ENCODE results near the gene FGD5.
A peak's percentile ranks its signal among the peaks of the same experiment; 100 is the strongest.

Gene FGD5

DNA sequence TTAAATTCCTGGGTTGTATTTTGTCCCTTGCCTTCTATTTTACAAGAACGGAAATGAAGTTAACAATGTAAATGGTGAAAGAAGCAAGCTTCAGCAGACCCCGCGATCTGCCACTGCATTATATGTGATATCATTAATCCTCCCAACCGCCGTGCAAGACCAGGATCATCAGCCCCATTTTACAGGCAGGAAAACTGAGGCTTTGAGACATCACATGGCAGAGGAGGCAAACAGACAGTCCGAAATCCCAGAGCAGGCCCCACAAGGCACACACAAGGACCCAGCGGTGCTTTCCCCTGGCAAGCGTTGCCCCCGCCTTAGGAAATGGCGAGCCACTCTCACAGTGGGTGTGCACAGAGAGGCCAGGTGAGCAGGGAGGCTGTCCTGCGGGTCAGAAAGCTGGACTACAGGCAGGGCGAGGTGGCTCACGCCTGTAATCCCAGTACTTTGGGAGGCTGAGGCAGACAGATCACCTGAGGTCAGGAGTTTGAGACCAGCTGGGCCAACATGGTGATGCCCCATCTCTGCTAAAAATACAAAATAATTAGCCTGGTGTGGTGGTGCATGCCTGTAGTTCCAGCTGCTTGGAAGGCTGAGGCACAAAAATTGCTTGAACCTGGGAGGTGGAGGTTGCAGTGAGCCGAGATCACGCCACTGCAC, 16.2 kb downstream of the FGD5 start:
- no peak for DNase-seq (ENCODE audit: low spot score in 2 of 2)
- Histone ChIP-seq H3K36me3 (replicated peaks) (no peaks in the 10 kb centered on the region), H3K27me3 (ENCODE audit: low read depth) (peaks cover 51% of the 10 kb centered on the region), H3K9me3 (no peaks in the 10 kb centered on the region), H3K4me1 (no peaks in the 10 kb centered on the region; the same call in 1 of the 2 replicates), H3K4me3 (no peak overlapping the region)
- in situ Hi-C loops (cut with MboI; ENCODE audit: low sequenced_read_pairs) = no loop called here

DNA sequence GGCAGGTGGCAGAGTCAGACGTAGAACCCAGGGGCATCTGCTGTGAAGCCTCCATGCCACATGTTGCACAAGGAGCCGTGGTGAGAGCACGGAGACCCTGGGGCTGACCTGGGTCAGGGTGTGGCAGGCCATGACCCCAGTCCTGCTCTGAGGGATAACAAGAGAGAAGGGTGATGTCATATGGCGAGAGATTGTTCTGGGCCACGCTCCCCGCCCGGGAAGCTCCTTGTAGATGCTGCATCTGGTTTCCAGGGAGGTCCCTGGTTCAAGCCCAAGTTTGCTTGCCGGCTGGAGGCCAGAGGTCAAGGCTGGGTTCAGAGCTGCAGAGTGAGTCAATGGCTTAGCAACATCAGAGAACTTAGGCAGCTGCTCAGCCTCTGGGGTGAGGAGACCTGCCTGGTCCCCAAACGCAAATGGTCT, 17.3 kb downstream of the FGD5 start:
- peaks cover 40% of the 10 kb centered on the region for H3K27me3 ChIP-seq (ENCODE audit: low read depth)
- no peak overlapping the region for H3K4me3 ChIP-seq
- H3K36me3 ChIP-seq (replicated peaks) = no peaks in the 10 kb centered on the region
- in situ Hi-C loops (cut with MboI; ENCODE audit: low sequenced_read_pairs) = no loop called here
- no peaks in the 10 kb centered on the region; the same call in 1 of the 2 replicates for H3K4me1 ChIP-seq
- DNase-seq (ENCODE audit: low spot score in 2 of 2) = no peak
- H3K9me3 ChIP-seq = no peaks in the 10 kb centered on the region

DNA sequence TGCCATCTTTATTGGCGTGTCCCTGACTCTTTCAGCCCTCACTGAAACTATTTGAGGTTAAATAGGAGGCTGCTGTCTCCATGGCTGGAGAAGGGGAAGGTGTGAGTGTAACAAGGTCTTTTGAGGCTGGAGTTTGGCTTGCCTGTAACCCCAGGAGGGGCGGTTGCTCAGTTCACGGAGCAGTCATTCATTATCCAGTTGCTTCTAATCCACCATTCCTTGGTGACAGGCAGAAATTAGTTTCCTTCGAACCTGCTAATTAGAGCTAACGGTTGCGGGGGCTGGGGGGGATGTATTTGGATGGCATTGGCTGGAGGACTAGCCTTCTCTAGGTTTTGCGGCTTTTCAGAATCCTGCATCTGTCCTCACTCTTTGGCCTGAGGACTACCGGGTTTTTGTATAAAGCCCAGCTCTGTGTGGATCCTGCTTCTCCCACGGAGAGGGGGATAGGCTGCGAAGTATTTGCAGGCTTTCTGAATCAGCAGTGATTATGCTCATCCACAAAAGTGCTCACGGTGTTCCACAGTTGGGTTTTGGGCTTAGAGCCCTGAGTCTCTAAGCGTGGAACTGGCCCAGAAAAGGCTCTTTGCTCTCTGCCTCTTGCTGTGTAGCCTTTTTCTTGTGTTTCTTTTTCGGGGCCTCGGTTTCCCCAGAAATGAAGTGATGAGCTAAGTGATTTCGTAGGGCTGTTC, 18.6 kb downstream of the FGD5 start:
- H3K27me3 ChIP-seq (ENCODE audit: low read depth) = peaks cover 30% of the 10 kb centered on the region
- H3K4me3 ChIP-seq = no peak overlapping the region
- no peak for DNase-seq (ENCODE audit: low spot score in 2 of 2)
- H3K36me3 ChIP-seq (replicated peaks) = no peaks in the 10 kb centered on the region
- in situ Hi-C loops (cut with MboI; ENCODE audit: low sequenced_read_pairs) = no loop called here
- no peaks in the 10 kb centered on the region; the same call in 1 of the 2 replicates for H3K4me1 ChIP-seq
- no peaks in the 10 kb centered on the region for H3K9me3 ChIP-seq

DNA sequence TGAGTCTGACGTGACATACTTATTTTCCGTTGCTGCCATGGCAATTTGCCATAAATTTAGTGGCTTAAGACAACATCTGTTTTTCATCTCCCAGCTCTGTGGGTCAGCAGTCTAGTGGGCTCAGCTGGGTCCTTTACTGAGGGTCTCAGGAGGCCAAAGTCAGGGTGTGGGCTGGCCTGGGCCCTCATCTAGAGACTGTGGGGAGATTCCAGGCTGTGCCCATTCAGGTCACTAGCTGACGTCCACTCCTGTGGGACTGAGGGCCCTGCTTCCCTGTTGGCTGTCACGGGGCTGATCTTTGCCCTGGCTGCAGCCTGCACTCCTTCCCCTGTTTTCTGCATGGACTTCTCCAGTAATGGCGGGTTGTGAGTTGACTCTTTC, 19.1 kb downstream of the FGD5 start:
- Histone ChIP-seq H3K36me3 (replicated peaks) (no peaks in the 10 kb centered on the region), H3K4me1 (no peaks in the 10 kb centered on the region; the same call in 1 of the 2 replicates), H3K4me3 (no peak overlapping the region), H3K27me3 (ENCODE audit: low read depth) (peaks cover 24% of the 10 kb centered on the region), H3K9me3 (no peaks in the 10 kb centered on the region)
- no peak for DNase-seq (ENCODE audit: low spot score in 2 of 2)
- in situ Hi-C loops (cut with MboI; ENCODE audit: low sequenced_read_pairs) = no loop called here

DNA sequence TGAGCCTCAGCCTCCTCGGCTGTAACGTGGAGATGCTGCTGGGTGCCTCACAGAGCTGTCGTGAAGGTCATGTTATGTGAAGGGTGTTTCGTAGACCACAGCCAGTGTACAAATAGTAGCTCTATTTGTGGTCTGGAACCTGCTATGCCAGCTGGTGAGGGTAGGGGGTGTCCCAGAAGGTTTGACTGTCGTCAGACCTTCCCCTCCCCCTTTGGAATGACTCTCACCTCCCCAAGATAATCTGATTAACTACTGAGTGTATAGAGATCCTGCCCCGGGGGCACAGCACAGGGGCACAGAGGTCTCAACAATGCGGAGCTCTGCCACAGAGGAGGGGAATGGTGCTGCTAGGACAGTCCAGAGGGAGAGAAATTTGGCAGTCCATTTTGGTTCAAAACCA, 20.5 kb downstream of the FGD5 start:
- Histone ChIP-seq H3K27me3 (ENCODE audit: low read depth) (peaks cover 11% of the 10 kb centered on the region), H3K4me1 (no peaks in the 10 kb centered on the region; the same call in 1 of the 2 replicates), H3K4me3 (no peak overlapping the region), H3K9me3 (no peaks in the 10 kb centered on the region), H3K36me3 (replicated peaks) (no peaks in the 10 kb centered on the region)
- in situ Hi-C loops (cut with MboI; ENCODE audit: low sequenced_read_pairs) = no loop called here
- DNase-seq (ENCODE audit: low spot score in 2 of 2) = peak; percentile 61 to 74

DNA sequence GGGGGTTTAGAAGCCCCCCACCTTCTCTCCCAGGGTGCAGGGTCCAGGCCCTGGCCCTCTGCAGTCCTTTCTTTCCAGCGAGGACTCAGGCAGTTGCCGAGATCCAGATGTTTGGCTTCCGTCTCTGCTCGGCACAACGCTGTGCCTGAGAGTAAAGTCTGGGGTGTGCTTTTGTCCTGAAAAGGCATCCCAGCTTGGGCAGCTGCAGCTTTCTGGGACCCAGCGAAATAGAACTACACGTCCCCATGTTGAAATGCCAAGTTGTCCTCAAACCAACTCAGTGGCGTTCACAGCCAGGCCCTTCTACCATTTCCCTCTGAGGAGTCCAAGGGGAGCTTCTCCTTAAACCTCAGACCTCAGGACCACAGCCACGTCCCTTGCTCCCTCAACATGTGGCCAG, 23.1 kb downstream of the FGD5 start:
- Histone ChIP-seq H3K4me3 (no peak overlapping the region), H3K9me3 (no peaks in the 10 kb centered on the region), H3K4me1 (no peaks in the 10 kb centered on the region; the same call in 1 of the 2 replicates), H3K27me3 (ENCODE audit: low read depth) (0 out of 2 replicates have a peak, but pooled peaks cover 16% of the 10 kb centered on the region), H3K36me3 (replicated peaks) (no peaks in the 10 kb centered on the region)
- no peak for DNase-seq (ENCODE audit: low spot score in 2 of 2)
- in situ Hi-C loops (cut with MboI; ENCODE audit: low sequenced_read_pairs) = no loop called here

DNA sequence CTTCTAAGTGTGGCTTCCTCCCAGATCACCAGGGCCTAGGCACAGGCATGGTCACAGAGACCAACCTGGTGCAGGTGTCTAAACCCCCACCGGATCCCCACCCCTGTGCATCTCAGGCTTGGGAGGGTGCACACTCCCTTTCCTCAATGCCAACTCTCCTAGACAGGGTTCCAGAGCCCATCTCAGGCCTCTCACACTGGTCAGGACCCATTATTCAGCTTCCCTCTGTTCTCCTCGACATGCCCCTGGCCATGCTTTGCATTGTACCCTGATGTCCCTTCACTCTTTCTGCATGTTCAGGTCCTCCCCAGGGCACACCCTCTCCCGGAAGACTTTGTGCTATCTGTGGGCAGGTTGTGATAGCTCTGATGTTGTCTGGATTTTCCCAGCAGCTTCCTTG, 23.5 kb downstream of the FGD5 start:
- Histone ChIP-seq H3K4me1 (no peaks in the 10 kb centered on the region; the same call in 1 of the 2 replicates), H3K9me3 (no peaks in the 10 kb centered on the region), H3K27me3 (ENCODE audit: low read depth) (0 out of 2 replicates have a peak, but pooled peaks cover 16% of the 10 kb centered on the region), H3K36me3 (replicated peaks) (no peaks in the 10 kb centered on the region), H3K4me3 (no peak overlapping the region)
- DNase-seq (ENCODE audit: low spot score in 2 of 2) = no peak
- in situ Hi-C loops (cut with MboI; ENCODE audit: low sequenced_read_pairs) = no loop called here

DNA sequence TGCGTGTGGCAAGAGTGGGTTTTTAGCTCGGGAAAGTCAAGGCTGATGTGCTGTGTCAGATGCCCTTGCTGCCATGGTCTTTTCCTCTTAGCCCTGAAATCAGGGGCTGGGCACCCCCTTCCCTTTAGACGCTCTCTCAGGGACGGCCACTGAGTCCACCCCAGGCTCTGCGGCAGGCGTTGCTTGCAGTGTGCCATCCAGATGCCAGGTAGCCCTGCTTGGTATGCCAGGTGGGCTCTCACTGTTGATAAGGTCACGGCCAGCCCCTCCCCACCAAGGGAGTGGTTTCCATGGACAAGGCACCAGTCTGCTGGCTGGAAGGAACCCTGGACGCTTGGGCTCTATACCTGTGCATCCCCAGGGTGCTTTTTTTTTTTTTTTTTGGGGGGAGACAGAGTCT, 24.6 kb downstream of the FGD5 start:
- in situ Hi-C loops (cut with MboI; ENCODE audit: low sequenced_read_pairs) = no loop called here
- no peaks in the 10 kb centered on the region; the same call in 1 of the 2 replicates for H3K4me1 ChIP-seq
- H3K36me3 ChIP-seq (replicated peaks) = no peaks in the 10 kb centered on the region
- 0 out of 2 replicates have a peak, but pooled peaks cover 16% of the 10 kb centered on the region for H3K27me3 ChIP-seq (ENCODE audit: low read depth)
- H3K4me3 ChIP-seq = no peak overlapping the region
- H3K9me3 ChIP-seq = no peaks in the 10 kb centered on the region
- no peak for DNase-seq (ENCODE audit: low spot score in 2 of 2)

DNA sequence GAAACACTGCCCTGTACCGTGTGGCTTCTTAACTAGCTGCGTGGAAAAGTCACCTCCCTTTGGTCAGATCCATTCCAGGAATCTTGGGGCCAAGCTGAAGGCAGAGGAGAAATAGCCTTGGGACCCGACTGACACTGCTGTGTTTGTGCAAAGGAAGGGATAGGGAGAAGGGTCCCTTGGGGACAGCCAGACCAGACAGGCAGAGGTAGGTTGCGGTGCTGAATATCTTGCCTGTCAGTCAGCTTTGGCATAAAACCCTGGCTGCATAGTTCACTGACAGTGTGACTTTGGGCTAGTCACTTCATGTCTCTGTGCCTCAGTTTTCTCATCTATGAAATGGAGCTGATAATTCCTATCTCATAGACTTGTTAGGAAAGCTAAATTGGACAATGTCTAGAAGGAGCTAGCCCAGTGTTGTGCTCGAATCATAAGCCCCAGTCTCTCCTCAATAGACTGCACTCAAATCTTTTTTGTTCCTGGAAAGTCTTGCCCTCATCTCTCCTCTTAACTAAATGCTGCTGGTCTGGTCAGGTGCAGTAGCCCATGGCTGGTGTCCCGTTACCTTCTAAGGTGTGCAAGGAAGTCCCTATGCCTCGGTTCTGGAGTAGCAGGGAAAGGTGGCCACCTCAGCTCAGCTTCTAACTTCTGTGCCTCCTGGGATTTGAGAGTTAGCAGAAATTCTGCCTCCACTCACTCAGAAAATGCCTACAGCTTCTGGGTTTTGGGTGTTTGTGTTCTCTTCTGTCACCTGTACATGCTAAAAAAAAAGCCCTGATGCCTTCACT, 25.8 kb downstream of the FGD5 start:
- H3K36me3 ChIP-seq (replicated peaks) = no peaks in the 10 kb centered on the region
- 0 out of 2 replicates have a peak, but pooled peaks cover 16% of the 10 kb centered on the region for H3K27me3 ChIP-seq (ENCODE audit: low read depth)
- H3K4me1 ChIP-seq = no peaks in the 10 kb centered on the region
- in situ Hi-C loops (cut with MboI; ENCODE audit: low sequenced_read_pairs) = no loop called here
- no peak for DNase-seq (ENCODE audit: low spot score in 2 of 2)
- no peaks in the 10 kb centered on the region for H3K9me3 ChIP-seq
- no peak overlapping the region for H3K4me3 ChIP-seq

DNA sequence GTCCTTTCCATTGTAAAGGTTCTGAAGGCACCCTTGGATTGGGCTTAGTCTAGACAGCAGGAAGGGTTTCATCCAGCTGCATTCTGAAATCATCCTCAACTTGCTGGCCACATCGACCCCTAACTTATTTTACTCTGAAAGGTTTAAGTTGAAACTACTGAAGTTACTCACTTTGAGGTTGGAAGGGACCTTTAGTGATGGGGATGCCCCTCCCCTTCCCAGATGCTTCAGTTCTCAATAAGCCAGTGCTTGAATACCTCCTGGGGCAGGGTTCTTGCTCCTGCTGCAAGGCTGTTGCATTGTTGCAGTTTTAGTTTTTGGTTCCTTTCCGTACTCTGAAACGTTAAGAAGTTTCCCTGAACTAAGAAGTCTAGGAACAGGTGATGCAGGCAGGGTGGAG, 26.4 kb downstream of the FGD5 start:
- Histone ChIP-seq H3K4me3 (no peak overlapping the region), H3K4me1 (no peaks in the 10 kb centered on the region), H3K36me3 (replicated peaks) (no peaks in the 10 kb centered on the region), H3K9me3 (no peaks in the 10 kb centered on the region), H3K27me3 (ENCODE audit: low read depth) (0 out of 2 replicates have a peak, but pooled peaks cover 16% of the 10 kb centered on the region)
- in situ Hi-C loops (cut with MboI; ENCODE audit: low sequenced_read_pairs) = no loop called here
- no peak for DNase-seq (ENCODE audit: low spot score in 2 of 2)

DNA sequence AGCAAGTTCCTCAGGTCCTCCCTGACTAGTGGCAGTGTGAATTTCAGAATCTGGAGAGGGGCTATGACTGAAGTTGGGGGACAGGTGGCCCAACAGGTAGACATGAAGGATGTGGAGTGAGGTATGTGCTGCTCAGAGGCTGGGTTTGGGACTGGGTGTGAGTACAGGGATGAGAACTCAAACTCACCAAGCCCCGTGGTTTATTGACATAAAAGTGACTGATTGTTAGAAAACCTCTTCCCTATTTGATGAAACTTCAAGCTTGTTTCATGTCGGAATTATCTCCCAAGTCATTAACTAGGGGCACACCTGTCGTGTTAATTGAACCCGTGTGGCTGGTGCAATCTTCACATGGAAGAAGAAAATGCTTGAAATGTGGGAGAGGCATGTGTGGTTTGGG, 27.1 kb downstream of the FGD5 start:
- DNase-seq (ENCODE audit: low spot score in 2 of 2) = no peak
- Histone ChIP-seq H3K4me1 (no peaks in the 10 kb centered on the region), H3K27me3 (ENCODE audit: low read depth) (0 out of 2 replicates have a peak, but pooled peaks cover 16% of the 10 kb centered on the region), H3K36me3 (replicated peaks) (no peaks in the 10 kb centered on the region), H3K4me3 (no peak overlapping the region), H3K9me3 (no peaks in the 10 kb centered on the region)
- in situ Hi-C loops (cut with MboI; ENCODE audit: low sequenced_read_pairs) = no loop called here

DNA sequence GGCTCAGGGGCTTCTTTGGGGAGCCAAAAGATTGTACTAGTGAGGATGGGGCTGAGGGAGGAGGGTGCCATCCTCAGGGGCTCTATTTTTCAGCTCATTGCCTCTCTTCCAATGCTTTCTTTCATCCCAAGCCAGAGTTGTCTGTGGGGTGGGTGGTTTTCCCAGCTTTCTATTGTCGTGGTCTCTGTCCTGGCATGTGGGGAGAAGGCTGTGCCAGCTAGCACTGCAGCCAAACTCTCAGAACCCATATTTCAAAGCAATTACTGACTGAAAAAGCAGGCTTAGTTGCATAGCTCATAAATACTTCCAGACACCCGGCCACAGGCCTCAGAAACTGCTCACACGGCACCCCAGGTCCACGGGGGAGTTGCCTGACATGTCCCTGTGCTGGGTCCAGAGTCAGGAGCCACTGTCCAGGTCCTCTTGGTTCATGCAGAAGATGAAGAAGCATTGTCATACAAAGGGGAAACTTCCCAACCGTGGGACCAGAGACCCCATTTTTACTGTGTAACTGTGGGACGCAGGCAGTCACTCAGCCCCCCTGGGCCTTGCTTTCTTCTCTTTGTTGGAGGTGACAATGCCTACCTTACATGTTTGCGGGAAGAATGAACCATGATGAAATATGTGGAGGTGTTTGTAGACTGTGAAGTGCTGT, 27.6 kb downstream of the FGD5 start:
- Histone ChIP-seq H3K36me3 (replicated peaks) (no peaks in the 10 kb centered on the region), H3K27me3 (ENCODE audit: low read depth) (0 out of 2 replicates have a peak, but pooled peaks cover 16% of the 10 kb centered on the region), H3K9me3 (no peaks in the 10 kb centered on the region), H3K4me3 (no peak overlapping the region), H3K4me1 (no peaks in the 10 kb centered on the region)
- DNase-seq (ENCODE audit: low spot score in 2 of 2) = no peak
- in situ Hi-C loops (cut with MboI; ENCODE audit: low sequenced_read_pairs) = no loop called here

All from HAP-1 (cell line).